ENCODE results near the gene ABHD1. TPM values are rescaled to one million over a fixed set of nuclear protein-coding genes. Genes with fewer than 3 reads are reported as not detected.

Gene ABHD1
- total and polyA plus RNA-seq, 7 experiments from 2014 or later = 0.53 to 2.0 (median 0.90) TPM

DNA sequence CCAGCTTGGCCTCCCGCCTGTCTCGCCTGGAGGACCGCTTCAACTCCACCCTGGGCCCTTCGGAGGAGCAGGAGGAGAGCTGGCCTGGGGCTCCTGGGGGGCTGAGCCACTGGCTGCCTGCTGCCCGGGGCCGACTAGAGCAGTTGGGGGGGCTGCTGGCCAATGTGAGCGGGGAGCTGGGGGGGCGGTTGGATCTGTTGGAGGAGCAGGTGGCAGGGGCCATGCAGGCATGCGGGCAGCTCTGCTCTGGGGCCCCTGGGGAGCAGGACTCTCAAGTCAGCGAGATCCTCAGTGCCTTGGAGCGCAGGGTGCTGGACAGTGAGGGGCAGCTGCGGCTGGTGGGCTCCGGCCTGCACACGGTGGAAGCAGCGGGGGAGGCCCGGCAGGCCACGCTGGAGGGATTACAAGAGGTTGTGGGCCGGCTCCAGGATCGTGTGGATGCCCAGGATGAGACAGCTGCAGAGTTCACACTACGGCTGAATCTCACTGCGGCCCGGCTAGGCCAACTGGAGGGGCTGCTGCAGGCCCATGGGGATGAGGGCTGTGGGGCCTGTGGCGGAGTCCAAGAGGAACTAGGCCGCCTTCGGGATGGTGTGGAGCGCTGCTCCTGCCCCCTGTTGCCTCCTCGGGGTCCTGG, 40.7 kb upstream of the ABHD1 start:
- DNase-seq (no peak), ATAC-seq (no peak)
- H3K36me3 Mint-ChIP-seq = no peaks in the 10 kb centered on the region
- intact Hi-C loops (cut with micrococcal nuclease) = loop anchor here in 1 of 2 donors (10.0 kb wide), 1 partner anchor 402 kb away; the partner anchor contains the start of gene IFT172
- H3K27me3 ChIP-seq (ENCODE audit: control insufficient read depth in 2 of 2, insufficient read depth in 2 of 2, low read length in 2 of 2) = no peaks in the 10 kb centered on the region
- H3K27me3 Mint-ChIP-seq = no peaks in the 10 kb centered on the region
- H3K27ac Mint-ChIP-seq = no peak overlapping the region
- ChIA-PET POLR2A (interaction anchor here (0.6 to 12.0 kb wide), 8 partner anchors 10 to 178 kb away, joined by 3 to 134 read pairs (median 10); partner anchors contain the start of genes AGBL5, ATRAID, OST4 and PREB), CTCF (interaction anchor here (1.4 to 2.1 kb wide), 4 partner anchors 11 to 221 kb away, joined by 3 to 6 read pairs (median 4); partner anchors contain the start of gene OST4)
- H3K4me3 ChIP-seq (ENCODE audit: low read length) = no peak overlapping the region
- no peaks in the 10 kb centered on the region for H3K36me3 ChIP-seq (ENCODE audit: control insufficient read depth in 2 of 3, insufficient read depth in 3 of 3, low read length in 3 of 3)
- no peak overlapping the region for H3K27ac ChIP-seq (ENCODE audit: low read depth, low read length)
- H3K4me1 ChIP-seq (ENCODE audit: control insufficient read depth in 2 of 2, insufficient read depth in 2 of 2, low read length in 2 of 2) = peaks cover 22 to 23% of the 10 kb centered on the region in 2 donors
- H3K4me1 Mint-ChIP-seq = peaks cover 19 to 45% (median 32%) of the 10 kb centered on the region in 7 donors
- no peaks in the 10 kb centered on the region for H3K9me3 Mint-ChIP-seq
- peak overlapping the region in 1 of 10 donors; percentile 52 for H3K4me3 Mint-ChIP-seq
- no peaks in the 10 kb centered on the region for H3K9me3 ChIP-seq (ENCODE audit: control insufficient read depth in 2 of 3, low read length in 3 of 3)

- ChIA-PET CTCF (interaction anchor here (1.5 to 2.1 kb wide), 3 partner anchors 12 to 220 kb away, joined by 3 to 6 read pairs (median 4); partner anchors contain the start of gene OST4), POLR2A (interaction anchor here (0.6 to 12.0 kb wide), 6 partner anchors 11 to 178 kb away, joined by 3 to 134 read pairs (median 10); partner anchors contain the start of genes AGBL5, ATRAID, OST4 and SLC5A6)
- no peaks in the 10 kb centered on the region for H3K36me3 ChIP-seq (ENCODE audit: control insufficient read depth in 2 of 3, insufficient read depth in 3 of 3, low read length in 3 of 3)
- no peak for ATAC-seq
- Mint-ChIP-seq H3K36me3 (no peaks in the 10 kb centered on the region), H3K27me3 (no peaks in the 10 kb centered on the region), H3K27ac (peak overlapping the region in 2 of 9 donors; percentile 25 to 93), H3K9me3 (no peaks in the 10 kb centered on the region), H3K4me1 (peaks cover 19 to 47% (median 34%) of the 10 kb centered on the region in 7 donors), H3K4me3 (peak overlapping the region in 1 of 10 donors; percentile 52)
- H3K27me3 ChIP-seq (ENCODE audit: control insufficient read depth in 2 of 2, insufficient read depth in 2 of 2, low read length in 2 of 2) = no peaks in the 10 kb centered on the region
- H3K27ac ChIP-seq (ENCODE audit: low read depth, low read length) = no peak overlapping the region
- DNase-seq = no peak
- no peaks in the 10 kb centered on the region for H3K9me3 ChIP-seq (ENCODE audit: control insufficient read depth in 2 of 3, low read length in 3 of 3)
- H3K4me3 ChIP-seq (ENCODE audit: low read length) = no peak overlapping the region
- intact Hi-C loops (cut with micrococcal nuclease) = loop anchor here in 1 of 2 donors (10.0 kb wide), 1 partner anchor 401 kb away; the partner anchor contains the start of gene IFT172
- H3K4me1 ChIP-seq (ENCODE audit: control insufficient read depth in 2 of 2, insufficient read depth in 2 of 2, low read length in 2 of 2) = peaks cover 22 to 23% of the 10 kb centered on the region in 2 donors
These were observed 40.0 kb upstream of the ABHD1 start for GRCh38 chr2:27083410-27084296.

DNA sequence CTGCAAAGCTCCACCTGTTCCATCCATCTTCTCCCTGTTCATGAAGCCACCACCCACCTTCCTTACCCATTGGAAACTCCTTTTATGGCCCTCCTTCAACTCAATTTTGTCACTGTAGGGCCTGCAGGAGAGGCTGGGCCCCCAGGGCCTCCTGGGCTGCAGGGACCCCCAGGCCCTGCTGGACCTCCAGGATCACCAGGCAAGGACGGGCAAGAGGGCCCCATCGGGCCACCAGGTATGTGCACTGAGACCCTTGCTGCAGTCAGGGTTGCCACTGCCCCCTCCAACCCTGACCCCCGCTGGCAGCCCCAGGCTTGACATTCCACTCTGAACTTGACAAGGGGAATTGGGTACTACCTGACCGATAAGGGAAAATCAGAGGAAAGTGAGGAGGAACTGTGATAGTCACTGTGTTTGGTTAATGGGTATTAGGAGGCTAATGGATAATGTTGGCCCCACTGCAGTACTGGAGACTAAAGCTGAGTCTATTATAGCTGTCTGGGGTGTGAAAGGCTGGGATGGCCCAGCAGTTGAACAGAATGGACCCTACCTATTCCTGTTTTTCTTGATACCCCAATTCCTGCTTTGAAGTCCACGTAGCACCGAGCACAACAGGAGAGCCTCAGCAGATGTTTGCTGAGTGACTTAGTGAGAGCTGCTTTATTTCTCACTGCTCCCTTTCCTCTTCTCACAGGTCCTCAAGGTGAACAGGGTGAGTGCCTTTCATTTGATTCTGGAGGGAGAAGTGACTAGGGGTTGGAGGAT, 39.1 kb upstream of the ABHD1 start:
- no peak overlapping the region for H3K4me3 ChIP-seq (ENCODE audit: low read length)
- no peak overlapping the region for H3K27ac ChIP-seq (ENCODE audit: low read depth, low read length)
- no peaks in the 10 kb centered on the region for H3K36me3 ChIP-seq (ENCODE audit: control insufficient read depth in 2 of 3, insufficient read depth in 3 of 3, low read length in 3 of 3)
- ATAC-seq (no peak), DNase-seq (no peak)
- H3K27me3 Mint-ChIP-seq = no peaks in the 10 kb centered on the region
- H3K9me3 ChIP-seq (ENCODE audit: control insufficient read depth in 2 of 3, low read length in 3 of 3) = no peaks in the 10 kb centered on the region
- H3K27me3 ChIP-seq (ENCODE audit: control insufficient read depth in 2 of 2, insufficient read depth in 2 of 2, low read length in 2 of 2) = no peaks in the 10 kb centered on the region
- H3K27ac Mint-ChIP-seq = peak overlapping the region in 4 of 9 donors; percentile 33 to 61 (median 54)
- no peaks in the 10 kb centered on the region for H3K36me3 Mint-ChIP-seq
- intact Hi-C loops (cut with micrococcal nuclease) = loop anchor here (5.0 to 10.0 kb wide), 3 partner anchors 178 to 400 kb away; partner anchors contain the start of genes CENPA (in 1 of the 2), IFT172 (in 1 of the 2) and SLC30A3 (in 1 of the 2)
- H3K4me1 Mint-ChIP-seq = peaks cover 19 to 52% (median 36%) of the 10 kb centered on the region in 7 donors
- POLR2A ChIA-PET = interaction anchor here (1.0 to 12.0 kb wide), 5 partner anchors 11 to 129 kb away, joined by 3 to 134 read pairs (median 4); partner anchors contain the start of genes AGBL5 and OST4
- H3K4me3 Mint-ChIP-seq = peak overlapping the region in 9 of 10 donors; percentile 5 to 87 (median 41)
- peaks cover 22 to 23% of the 10 kb centered on the region in 2 donors for H3K4me1 ChIP-seq (ENCODE audit: control insufficient read depth in 2 of 2, insufficient read depth in 2 of 2, low read length in 2 of 2)
- H3K9me3 Mint-ChIP-seq = no peaks in the 10 kb centered on the region
- CTCF ChIA-PET = interaction anchor here (1.2 to 2.1 kb wide), 3 partner anchors 13 to 219 kb away, joined by 4 to 6 read pairs (median 5); partner anchors contain the start of genes AGBL5 and OST4

- Mint-ChIP-seq H3K27me3 (no peaks in the 10 kb centered on the region), H3K4me1 (peaks cover 19 to 55% (median 37%) of the 10 kb centered on the region in 7 donors), H3K36me3 (no peaks in the 10 kb centered on the region), H3K4me3 (peak overlapping the region; percentile 56 to 91 (median 80)), H3K27ac (peak overlapping the region in 8 of 9 donors; percentile 48 to 75 (median 59)), H3K9me3 (no peaks in the 10 kb centered on the region)
- peaks cover 22 to 23% of the 10 kb centered on the region in 2 donors for H3K4me1 ChIP-seq (ENCODE audit: control insufficient read depth in 2 of 2, insufficient read depth in 2 of 2, low read length in 2 of 2)
- H3K27ac ChIP-seq (ENCODE audit: low read depth, low read length) = peak overlapping the region; percentile 90
- H3K4me3 ChIP-seq (ENCODE audit: low read length) = peak overlapping the region; percentile 68
- no peaks in the 10 kb centered on the region for H3K36me3 ChIP-seq (ENCODE audit: control insufficient read depth in 2 of 3, insufficient read depth in 3 of 3, low read length in 3 of 3)
- ATAC-seq (no peak), DNase-seq (no peak)
- intact Hi-C loops (cut with micrococcal nuclease) = loop anchor here (5.0 to 10.0 kb wide), 3 partner anchors 177 to 400 kb away; partner anchors contain the start of genes CENPA (in 1 of the 2), IFT172 (in 1 of the 2) and SLC30A3 (in 1 of the 2)
- ChIA-PET POLR2A (interaction anchor here (1.5 to 12.0 kb wide), 4 partner anchors 12 to 51 kb away, joined by 3 to 134 read pairs (median 55); partner anchors contain the start of genes AGBL5 and OST4), CTCF (interaction anchor here (1.2 to 2.1 kb wide), 3 partner anchors 14 to 218 kb away, joined by 4 to 6 read pairs (median 5); partner anchors contain the start of genes AGBL5 and OST4)
- H3K27me3 ChIP-seq (ENCODE audit: control insufficient read depth in 2 of 2, insufficient read depth in 2 of 2, low read length in 2 of 2) = no peaks in the 10 kb centered on the region
- H3K9me3 ChIP-seq (ENCODE audit: control insufficient read depth in 2 of 3, low read length in 3 of 3) = no peaks in the 10 kb centered on the region
These were observed 38.4 kb upstream of the ABHD1 start for GRCh38 chr2:27085062-27085672.

GRCh38 chr2:27085673-27086089, 37.9 kb upstream of the ABHD1 start:
- ChIA-PET POLR2A (interaction anchor here (1.5 to 12.0 kb wide), 5 partner anchors 11 to 52 kb away, joined by 3 to 134 read pairs (median 18); partner anchors contain the start of genes AGBL5 and OST4), CTCF (interaction anchor here (1.2 to 1.6 kb wide), 4 partner anchors 19 to 218 kb away, joined by 3 to 5 read pairs (median 4); partner anchors contain the start of gene AGBL5)
- Mint-ChIP-seq H3K9me3 (no peaks in the 10 kb centered on the region), H3K27me3 (no peaks in the 10 kb centered on the region), H3K4me3 (peak overlapping the region; percentile 45 to 91 (median 80)), H3K27ac (peak overlapping the region in 8 of 9 donors; percentile 22 to 62 (median 56)), H3K4me1 (peaks cover 18 to 52% (median 34%) of the 10 kb centered on the region in 7 donors), H3K36me3 (no peaks in the 10 kb centered on the region)
- ATAC-seq = no peak
- Histone ChIP-seq H3K36me3 (ENCODE audit: control insufficient read depth in 2 of 3, insufficient read depth in 3 of 3, low read length in 3 of 3) (no peaks in the 10 kb centered on the region), H3K27me3 (ENCODE audit: control insufficient read depth in 2 of 2, insufficient read depth in 2 of 2, low read length in 2 of 2) (no peaks in the 10 kb centered on the region), H3K4me1 (ENCODE audit: control insufficient read depth in 2 of 2, insufficient read depth in 2 of 2, low read length in 2 of 2) (peaks cover 22% of the 10 kb centered on the region in 2 donors), H3K4me3 (ENCODE audit: low read length) (peak overlapping the region; percentile 68), H3K9me3 (ENCODE audit: control insufficient read depth in 2 of 3, low read length in 3 of 3) (no peaks in the 10 kb centered on the region), H3K27ac (ENCODE audit: low read depth, low read length) (peak overlapping the region; percentile 90)
- intact Hi-C loops (cut with micrococcal nuclease) = loop anchor here (1.0 to 10.0 kb wide), 18 partner anchors 11 to 399 kb away; partner anchors contain the start of genes ATRAID (in 2 of the 2), CAD (in 2 of the 2), OST4 (in 2 of the 2) and PREB (in 2 of the 2)
- peak in 3 of 9 donors; percentile 7 to 49 (median 16) for DNase-seq

Measured in naive thymus-derived CD4-positive, alpha-beta T cell (primary cell).